Type B pancreatic cell (in vitro differentiated cells): ENCODE data around the gene TRA2B. TPM values are rescaled to one million over a fixed set of nuclear protein-coding genes. Genes with fewer than 3 reads are reported as not detected.

Experiments
- DNase-seq: peaks from one replicate; pipeline ENCODE4 v3.0.0; 2021; ENCODE audit warnings: mixed read lengths; ENCODE audit not compliant: unreplicated experiment; ENCODE audit errors: extremely low spot score
- H3K27ac Mint-ChIP-seq: 2 replicates; pipeline ENCODE4 v1.8.0; 2021; ENCODE audit warnings: mild to moderate bottlenecking, mixed read lengths
- H3K27me3 Mint-ChIP-seq: 2 replicates; pipeline ENCODE4 v1.8.0; 2021; ENCODE audit warnings: mixed read lengths
- H3K36me3 Mint-ChIP-seq: 2 replicates; pipeline ENCODE4 v1.8.0; 2021; ENCODE audit warnings: mixed read lengths
- H3K4me1 Mint-ChIP-seq: one replicate; pipeline ENCODE4 v1.8.0; 2021; ENCODE audit warnings: mixed read lengths; ENCODE audit not compliant: unreplicated experiment
- H3K4me3 Mint-ChIP-seq: 2 replicates; pipeline ENCODE4 v1.8.0; 2021; ENCODE audit warnings: mild to moderate bottlenecking, mixed read lengths
- H3K9me3 Mint-ChIP-seq: 2 replicates; pipeline ENCODE4 v1.8.0; 2021; ENCODE audit warnings: mixed read lengths
- total RNA-seq: library from RNA; stranded (reverse); gene quantifications from 2 replicates; pipeline ENCODE4 v1.2.1, GENCODE V29; 2021; ENCODE audit warnings: low replicate concordance
- TF ChIP-seq, protein P1 (sequence below): fragments of 200-600 bp; sonication (generic); conservative IDR thresholded peaks from 2 replicates; pipeline ENCODE4 v1.5.0; 2021; ENCODE audit warnings: antibody characterized with exemption, mild to moderate bottlenecking

TRA2B gene
- total RNA-seq, 1 donor from 2014 or later: 205 TPM

GRCh38 chr3:185925353-185925752 lies 12.5 kb downstream of the TRA2B start:
- Mint-ChIP-seq H3K4me1 (peaks cover 48% of the 10 kb centered on the region), H3K27me3 (no peaks in the 10 kb centered on the region), H3K27ac (peak overlapping the region; percentile 64), H3K36me3 (peaks cover 59% of the 10 kb centered on the region), H3K9me3 (no peaks in the 10 kb centered on the region), H3K4me3 (no peak overlapping the region)
- TF ChIP-seq, protein P1, sequence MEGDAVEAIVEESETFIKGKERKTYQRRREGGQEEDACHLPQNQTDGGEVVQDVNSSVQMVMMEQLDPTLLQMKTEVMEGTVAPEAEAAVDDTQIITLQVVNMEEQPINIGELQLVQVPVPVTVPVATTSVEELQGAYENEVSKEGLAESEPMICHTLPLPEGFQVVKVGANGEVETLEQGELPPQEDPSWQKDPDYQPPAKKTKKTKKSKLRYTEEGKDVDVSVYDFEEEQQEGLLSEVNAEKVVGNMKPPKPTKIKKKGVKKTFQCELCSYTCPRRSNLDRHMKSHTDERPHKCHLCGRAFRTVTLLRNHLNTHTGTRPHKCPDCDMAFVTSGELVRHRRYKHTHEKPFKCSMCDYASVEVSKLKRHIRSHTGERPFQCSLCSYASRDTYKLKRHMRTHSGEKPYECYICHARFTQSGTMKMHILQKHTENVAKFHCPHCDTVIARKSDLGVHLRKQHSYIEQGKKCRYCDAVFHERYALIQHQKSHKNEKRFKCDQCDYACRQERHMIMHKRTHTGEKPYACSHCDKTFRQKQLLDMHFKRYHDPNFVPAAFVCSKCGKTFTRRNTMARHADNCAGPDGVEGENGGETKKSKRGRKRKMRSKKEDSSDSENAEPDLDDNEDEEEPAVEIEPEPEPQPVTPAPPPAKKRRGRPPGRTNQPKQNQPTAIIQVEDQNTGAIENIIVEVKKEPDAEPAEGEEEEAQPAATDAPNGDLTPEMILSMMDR: no peak
- no peak for DNase-seq

DNA sequence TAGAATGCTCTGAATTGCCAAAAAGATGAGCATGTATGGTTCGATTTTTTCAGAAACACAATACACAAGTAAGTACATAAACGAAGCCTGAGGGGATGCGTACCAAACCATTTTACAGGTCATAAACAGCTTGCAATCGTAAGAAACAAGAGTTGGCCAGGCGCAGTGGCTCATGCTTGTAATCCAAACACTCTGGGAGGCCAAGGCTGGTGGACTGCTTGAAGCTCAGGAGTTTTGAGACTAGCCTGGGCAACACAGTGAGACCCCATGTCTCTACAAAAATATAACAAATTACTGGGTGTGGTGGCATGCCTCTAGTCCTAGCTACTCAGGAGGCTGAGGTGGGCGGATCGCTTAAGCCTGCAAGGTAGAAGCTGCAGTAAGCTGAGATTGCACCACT lies 13.4 kb downstream of the TRA2B start:
- Mint-ChIP-seq H3K27ac (peak overlapping the region; percentile 64), H3K27me3 (no peaks in the 10 kb centered on the region), H3K4me3 (no peak overlapping the region), H3K36me3 (peaks cover 59% of the 10 kb centered on the region), H3K9me3 (no peaks in the 10 kb centered on the region), H3K4me1 (peaks cover 40% of the 10 kb centered on the region)
- TF ChIP-seq, protein P1: no peak
- no peak for DNase-seq

- H3K36me3 Mint-ChIP-seq: peaks cover 66% of the 10 kb centered on the region
- H3K4me1 Mint-ChIP-seq: peaks cover under 1% of the 10 kb centered on the region
- no peaks in the 10 kb centered on the region for H3K9me3 Mint-ChIP-seq
- H3K4me3 Mint-ChIP-seq: no peak overlapping the region
- H3K27me3 Mint-ChIP-seq: no peaks in the 10 kb centered on the region
- H3K27ac Mint-ChIP-seq: no peak overlapping the region
- TF ChIP-seq, protein P1: no peak
- DNase-seq: no peak
Measured at GRCh38 chr3:185920184-185920583, 17.6 kb downstream of the TRA2B start.

- Mint-ChIP-seq H3K4me1 (no peaks in the 10 kb centered on the region), H3K27me3 (no peaks in the 10 kb centered on the region), H3K4me3 (no peak overlapping the region), H3K9me3 (no peaks in the 10 kb centered on the region), H3K27ac (no peak overlapping the region), H3K36me3 (peaks cover 45% of the 10 kb centered on the region)
- TF ChIP-seq, protein P1: no peak
- DNase-seq: no peak
Measured at GRCh38 chr3:185916042-185916833, 21.6 kb downstream of the TRA2B start.

DNA sequence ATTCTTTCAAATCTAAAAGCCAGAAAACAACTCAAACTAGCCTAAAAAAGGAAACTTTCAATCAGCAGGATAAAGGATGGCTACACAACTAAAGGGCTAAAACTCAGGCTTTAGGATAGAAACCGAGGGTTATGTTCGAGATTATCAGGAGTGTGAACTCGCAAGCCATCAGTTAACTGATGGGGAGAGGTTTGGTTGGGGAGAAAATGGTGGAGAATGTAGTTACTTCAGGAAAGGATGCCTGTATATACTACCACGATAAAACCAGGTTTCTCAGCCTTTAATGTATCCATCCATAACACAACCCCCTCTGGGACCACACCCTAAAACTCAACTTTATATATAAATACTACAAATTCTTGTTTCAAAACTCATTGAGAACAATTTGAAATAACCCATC lies 22.2 kb downstream of the TRA2B start:
- Mint-ChIP-seq H3K9me3 (peaks cover under 1% of the 10 kb centered on the region), H3K4me1 (no peaks in the 10 kb centered on the region), H3K27me3 (no peaks in the 10 kb centered on the region), H3K36me3 (peaks cover 40% of the 10 kb centered on the region), H3K4me3 (no peak overlapping the region), H3K27ac (peak overlapping the region; percentile 56)
- TF ChIP-seq, protein P1: no peak
- no peak for DNase-seq
